Measurements from ENCODE around the gene RHOXF2.
"Not testable (repeated sequence)": the region's sequence is repeated elsewhere in the genome, so short reads cannot be mapped to it uniquely, and the experiment has no call there.

Gene RHOXF2

DNA sequence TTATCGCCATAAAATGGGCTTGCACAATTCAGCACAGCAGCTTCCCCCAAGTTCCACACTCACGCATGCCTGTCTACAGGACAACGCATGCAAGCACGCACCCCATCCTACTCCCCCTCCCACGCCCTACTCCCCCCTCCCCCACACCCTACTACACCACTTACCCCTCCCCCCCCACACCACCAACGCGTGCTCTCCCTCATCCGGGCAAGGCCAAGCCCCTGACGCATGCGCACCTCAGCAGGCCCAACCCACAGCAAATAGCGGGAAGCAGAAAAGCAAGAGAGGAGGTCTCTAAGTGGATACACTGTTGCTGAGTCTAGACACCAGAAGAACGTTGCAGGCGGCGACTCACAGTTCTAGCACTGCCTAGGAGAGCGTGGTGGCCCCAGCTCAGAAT is at the start of gene RHOXF2:
TSS of gene RHOXF2 (plus strand) at position 301 of the 400 bp plus-strand sequence. CDS start 138 bp downstream, outside the sequence.
- not testable (repeated sequence) for DNase-seq

DNA sequence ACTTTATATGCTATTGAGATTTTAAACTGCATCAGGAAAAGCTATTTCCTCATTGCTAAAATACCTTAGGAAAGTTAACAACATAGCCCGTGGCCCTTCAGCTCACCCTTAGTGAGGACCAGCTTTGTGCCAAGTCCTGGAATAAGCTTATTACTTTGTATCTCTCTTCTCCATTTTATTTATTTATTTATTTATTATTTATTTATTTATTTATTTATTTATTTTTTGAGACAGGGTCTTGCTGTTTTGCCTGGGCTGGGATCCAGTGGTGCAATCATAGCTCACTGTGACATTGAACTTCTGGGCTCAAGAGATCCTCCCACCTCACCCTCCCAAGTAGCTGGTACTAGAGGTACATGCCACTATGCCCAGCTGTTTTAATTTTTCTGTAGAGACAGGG is 49.0 kb upstream of the RHOXF2 start:
- DNase-seq = no peak

GRCh38 chrX:120111611-120112010 is 46.8 kb upstream of the RHOXF2 start:
- DNase-seq = no peak

DNA sequence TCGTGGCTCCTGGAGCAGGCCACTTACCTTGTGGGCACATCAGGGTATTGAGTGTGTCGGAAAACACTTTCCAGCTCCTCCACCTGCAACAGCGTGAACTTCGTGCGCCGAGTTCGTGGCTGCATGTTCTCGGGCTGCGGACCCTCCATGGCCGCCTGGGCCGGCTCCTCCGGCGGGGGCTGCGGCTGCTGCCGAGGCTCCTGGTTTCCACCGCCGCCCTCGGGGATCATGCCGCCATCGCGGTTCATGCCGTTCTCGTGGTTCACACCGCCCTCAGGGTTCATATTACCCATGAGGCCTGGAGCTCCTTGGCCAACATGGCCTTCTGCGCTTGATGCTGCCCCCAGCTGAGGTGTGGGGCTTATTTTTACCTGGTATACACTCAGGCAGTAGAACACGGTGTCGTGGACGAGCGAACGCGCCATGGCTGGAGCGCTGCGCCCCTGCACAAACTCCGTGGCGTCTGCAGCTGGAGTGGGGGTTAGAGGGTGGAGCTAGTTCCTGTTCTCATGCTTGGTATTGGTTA is 42.9 kb upstream of the RHOXF2 start, which contains the start of gene RHOXF1:
TSS of gene RHOXF1 (minus strand) at position 476 of the 526 bp plus-strand sequence. CDS start at position 425, 51 bp downstream.
- DNase-seq = no peak

- no peak for DNase-seq
Observed at GRCh38 chrX:120120223-120120622, 38.2 kb upstream of the RHOXF2 start.

DNA sequence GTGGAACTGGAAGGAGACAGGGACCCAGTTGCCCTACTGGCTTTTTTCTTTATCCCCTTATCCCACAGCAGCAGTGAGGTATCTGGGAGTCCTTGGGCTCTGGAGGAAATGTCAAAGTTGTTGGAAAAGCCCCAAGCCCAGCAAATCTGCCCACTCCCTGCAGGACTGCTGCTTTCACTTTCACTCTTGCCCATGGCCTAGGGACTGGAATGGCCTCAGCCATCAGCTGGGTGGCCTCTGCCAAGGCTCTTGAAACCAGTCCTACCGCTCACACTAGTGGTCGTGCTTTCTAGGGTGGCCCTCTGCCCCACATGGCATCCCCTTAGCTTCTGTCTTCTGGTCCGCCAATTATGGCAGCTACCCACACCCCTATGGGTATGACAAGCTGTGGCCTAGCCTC is 33.0 kb upstream of the RHOXF2 start:
- no peak for DNase-seq

- DNase-seq = not testable (repeated sequence)
Observed at GRCh38 chrX:120128306-120128846, 30.0 kb upstream of the RHOXF2 start.

DNA sequence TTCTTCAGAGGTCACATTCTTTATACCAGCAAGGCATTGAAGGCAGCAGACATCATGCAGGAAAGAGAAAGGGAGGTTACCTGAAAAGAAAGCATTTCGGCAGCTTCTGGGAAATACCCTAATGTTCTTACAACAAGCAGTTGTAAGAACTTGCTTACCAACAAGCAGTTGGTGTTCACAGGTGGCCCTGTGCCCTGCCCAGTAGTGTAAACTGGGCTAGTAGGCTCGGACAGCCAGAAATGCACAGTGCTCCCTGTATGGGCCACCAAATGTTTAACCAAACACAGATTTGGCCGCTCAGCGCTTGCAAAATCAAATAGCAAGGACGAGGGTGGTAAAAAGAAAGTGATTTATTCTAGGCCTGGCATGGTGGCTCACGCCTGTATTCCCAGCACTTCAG is 22.3 kb upstream of the RHOXF2 start:
- no peak for DNase-seq

GRCh38 chrX:120136840-120137239 is 21.6 kb upstream of the RHOXF2 start:
- DNase-seq = no peak

GRCh38 chrX:120137439-120137838 is 21.0 kb upstream of the RHOXF2 start:
- DNase-seq = no peak

DNA sequence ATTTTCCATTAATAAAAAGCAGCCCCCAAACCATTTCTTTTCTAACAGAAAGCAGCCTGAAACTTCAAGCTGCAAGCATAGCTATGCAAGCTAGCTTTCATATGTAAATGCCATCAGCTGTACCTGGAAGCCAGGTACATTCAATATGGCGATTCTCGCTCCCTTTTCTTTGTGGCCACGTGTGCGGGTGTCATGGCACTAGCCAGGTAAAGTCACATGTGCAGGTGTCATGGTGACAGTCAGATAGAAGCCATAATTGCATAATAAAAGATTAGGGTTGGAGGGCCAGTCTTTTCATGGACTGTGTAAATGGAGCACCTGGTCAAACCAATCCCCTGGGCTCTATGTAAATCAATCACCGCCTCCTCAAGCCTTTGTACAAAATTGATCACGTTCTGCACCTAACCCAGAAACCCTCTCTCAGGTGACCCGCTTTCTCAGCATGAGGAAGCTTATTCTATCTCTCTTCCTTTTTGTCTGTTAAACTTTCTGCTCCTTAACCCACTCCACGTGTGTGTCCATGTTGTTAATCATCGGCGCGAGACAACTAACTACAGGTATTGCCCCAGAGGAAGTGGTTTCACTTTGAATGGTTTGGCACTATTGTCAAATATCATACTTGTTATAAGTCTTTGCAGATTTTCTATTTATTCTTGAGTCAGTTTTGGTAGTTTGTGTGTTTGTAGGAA is 18.0 kb upstream of the RHOXF2 start:
- no peak for DNase-seq

DNA sequence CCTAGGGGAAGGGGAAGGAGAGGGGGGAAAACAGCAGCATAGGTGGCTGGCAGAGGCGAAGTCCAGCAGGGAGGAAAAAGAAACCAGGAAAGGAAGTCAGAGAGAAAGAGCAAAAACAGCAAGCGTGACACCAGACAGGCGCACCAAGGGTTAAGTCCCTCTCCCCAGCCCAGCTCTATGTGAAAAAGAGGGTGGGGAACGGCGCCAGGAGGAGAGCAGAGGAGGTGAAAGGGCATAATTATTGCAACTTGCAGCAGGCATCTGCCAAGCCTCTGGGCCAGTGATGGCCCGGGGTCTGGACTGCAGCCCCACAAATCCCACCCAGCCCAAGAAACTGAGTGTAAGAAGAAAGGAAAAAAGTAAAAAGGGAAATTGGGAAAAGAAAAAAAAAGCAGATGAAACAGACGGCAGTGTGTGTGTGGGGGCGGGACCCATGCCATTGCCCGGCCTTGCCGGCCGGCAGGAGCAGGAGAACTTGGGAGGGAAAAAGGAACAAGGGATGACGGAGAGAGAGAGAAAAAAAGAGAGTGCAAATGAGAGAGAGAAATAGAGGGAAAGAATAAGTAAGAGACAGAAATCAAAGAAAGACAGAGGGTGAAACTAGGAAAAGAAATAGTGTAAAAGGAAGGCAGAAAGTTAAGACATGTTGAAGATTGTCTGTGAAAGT is 14.1 kb upstream of the RHOXF2 start:
- DNase-seq = no peak

DNA sequence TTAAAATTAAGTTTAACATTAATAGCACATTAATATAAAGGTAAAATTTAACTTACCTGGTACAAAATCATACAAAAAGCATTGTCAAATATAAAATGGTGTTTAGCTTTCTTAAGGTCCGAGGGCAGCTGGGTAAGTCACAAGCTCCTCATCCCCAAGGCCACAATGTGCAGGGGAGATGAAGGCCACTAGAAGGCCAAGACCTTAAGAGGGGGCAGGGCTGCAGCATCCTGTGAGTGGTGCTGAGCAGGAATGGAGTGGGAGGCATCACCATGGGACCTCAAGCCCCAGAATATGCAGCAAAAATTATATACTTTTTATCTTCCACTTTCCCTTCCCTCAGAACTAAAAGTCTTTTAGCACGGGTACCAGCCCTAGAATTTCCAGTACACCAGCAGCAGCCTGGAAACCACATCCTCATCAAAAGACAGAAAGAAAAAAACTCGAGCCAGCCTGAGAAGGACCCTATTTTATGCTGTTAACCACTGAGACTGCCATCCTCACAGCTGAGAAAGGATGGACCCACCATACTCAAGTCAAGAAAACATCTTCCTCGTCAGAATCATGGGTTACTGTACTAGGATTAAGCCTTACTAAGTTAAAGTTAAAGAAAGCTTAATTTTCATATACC is 13.0 kb upstream of the RHOXF2 start:
- DNase-seq = no peak

- DNase-seq = not testable (repeated sequence)
Observed at GRCh38 chrX:120146323-120146722, 12.1 kb upstream of the RHOXF2 start.

DNA sequence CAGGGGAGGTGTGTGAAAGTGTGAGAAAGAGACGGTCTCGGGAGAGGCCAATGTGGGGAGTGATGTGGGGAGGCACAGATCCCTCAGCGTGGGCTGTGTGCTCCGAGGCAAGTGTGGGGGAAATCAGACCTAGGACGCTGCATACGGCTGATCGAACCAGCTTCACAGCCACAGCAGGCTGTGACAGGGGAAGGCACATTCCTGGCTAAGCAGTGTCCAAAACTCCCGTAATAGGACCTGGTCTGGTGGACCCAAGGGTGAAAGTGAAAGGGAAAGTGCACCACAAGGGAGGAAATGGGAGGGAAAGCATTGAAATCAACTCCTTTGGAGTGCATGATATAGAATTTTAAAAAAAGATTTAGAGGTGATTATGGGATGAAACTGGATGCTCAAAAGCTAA is 10.9 kb upstream of the RHOXF2 start:
- no peak for DNase-seq

DNA sequence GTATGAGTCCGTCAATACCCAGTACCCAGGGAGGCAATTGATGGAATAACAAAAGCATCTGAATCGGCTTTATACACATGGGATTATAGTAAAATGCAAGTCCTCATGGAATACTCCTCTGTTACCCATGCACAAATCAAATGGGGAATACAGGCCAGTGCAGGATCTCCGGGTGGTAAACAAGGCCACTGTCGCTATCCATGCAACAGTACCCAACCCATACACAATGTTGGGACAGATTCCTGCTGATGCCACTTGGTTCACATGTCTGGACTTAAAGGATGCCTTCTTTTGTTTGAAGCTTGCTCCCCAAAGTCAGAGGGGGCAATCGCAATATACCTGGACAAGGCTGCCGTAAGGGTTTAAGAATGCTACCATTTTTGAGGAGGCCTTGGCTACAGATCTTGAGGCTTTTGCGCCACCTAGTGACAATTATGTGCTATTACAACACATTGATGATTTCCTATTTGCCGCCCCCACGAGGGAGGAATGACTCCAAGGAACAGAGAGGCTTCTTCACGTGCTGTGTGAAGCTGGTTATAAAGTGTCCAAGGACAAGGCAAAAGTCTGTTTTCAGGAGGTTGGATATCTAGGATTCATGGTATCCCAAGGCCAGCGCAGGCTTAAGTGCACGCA is 8.2 kb upstream of the RHOXF2 start:
- DNase-seq = not testable (repeated sequence)

GRCh38 chrX:120159086-120159485 is 673 bp downstream of the RHOXF2 start:
- not testable (repeated sequence) for DNase-seq

- DNase-seq = not testable (repeated sequence)
Observed at GRCh38 chrX:120193254-120193653, 34.8 kb downstream of the RHOXF2 start.

DNA sequence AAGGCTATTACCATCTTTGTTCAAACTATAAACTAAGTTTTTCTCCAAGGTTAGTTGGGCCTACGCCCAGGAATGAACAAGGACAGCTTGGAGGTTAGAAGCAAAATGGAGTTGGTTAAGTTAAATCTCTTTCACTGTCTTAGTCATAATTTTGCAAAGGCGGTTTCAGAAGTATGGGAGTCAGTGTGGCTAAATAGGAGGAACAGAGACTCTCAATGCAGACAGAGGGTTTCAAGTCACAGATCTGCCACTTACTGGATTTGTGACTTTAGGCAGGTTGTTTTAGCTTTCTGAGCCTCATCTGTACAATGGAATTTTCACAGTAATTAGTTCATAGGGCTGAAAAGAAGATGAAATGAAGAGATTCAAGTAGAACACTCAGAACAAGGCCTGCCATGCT is 35.3 kb downstream of the RHOXF2 start:
- not testable (repeated sequence) for DNase-seq

- not testable (repeated sequence) for DNase-seq
Observed at GRCh38 chrX:120195786-120196185, 37.4 kb downstream of the RHOXF2 start.

- not testable (repeated sequence) for DNase-seq
Observed at GRCh38 chrX:120196626-120197283, 38.3 kb downstream of the RHOXF2 start.

- no peak for DNase-seq
Observed at GRCh38 chrX:120200851-120201250, 42.4 kb downstream of the RHOXF2 start.
